GM10266 (cell line): Measurements from ENCODE around the gene INPP5A.
A peak's percentile ranks its signal among the peaks of the same experiment; 100 is the strongest.
"Not testable (repeated sequence)": the region's sequence is repeated elsewhere in the genome, so short reads cannot be mapped to it uniquely, and the experiment has no call there.

Experiments used
- DNase-seq: peaks from one replicate; pipeline ENCODE4 v3.0.0; 2012; ENCODE audit errors: extremely low spot score
- CTCF ChIP-seq: IDR thresholded peaks from 2 replicates; pipeline ENCODE4 v1.5.1; 2012; ENCODE audit warnings: mild to moderate bottlenecking, low read depth; ENCODE audit not compliant: control insufficient read depth, insufficient read depth; ENCODE audit errors: missing control alignments

Gene INPP5A

GRCh38 chr10:132593389-132593788, 55.8 kb downstream of the INPP5A start:
- peak; percentile 90 for DNase-seq
- TF ChIP-seq CTCF, result no peak

- peak; percentile 67 for DNase-seq
- TF ChIP-seq CTCF, result no peak
Measured at GRCh38 chr10:132593900-132594876, 56.6 kb downstream of the INPP5A start.

- no peak for DNase-seq
Measured at GRCh38 chr10:132595021-132595420, 57.4 kb downstream of the INPP5A start.

GRCh38 chr10:132595854-132596253, 58.3 kb downstream of the INPP5A start:
- no peak for DNase-seq
- no peak for TF ChIP-seq CTCF

More at GRCh38 chr10:132595021-132595420, 57.4 kb downstream of the INPP5A start:
- no peak for TF ChIP-seq CTCF

GRCh38 chr10:132596742-132597279, 59.2 kb downstream of the INPP5A start:
- TF ChIP-seq CTCF, result no peak
- no peak for DNase-seq

- DNase-seq, result no peak
- no peak for TF ChIP-seq CTCF
Measured at GRCh38 chr10:132597654-132598053, 60.1 kb downstream of the INPP5A start.

- not testable (repeated sequence) for DNase-seq
Measured at GRCh38 chr10:132599023-132599618, 61.5 kb downstream of the INPP5A start.
